ENCODE data around the gene ZP2. TPM values are rescaled to one million over a fixed set of nuclear protein-coding genes. Genes with fewer than 3 reads are reported as not detected.

Gene ZP2
- total and polyA plus RNA-seq, 9 of the 15 experiments (the other 6 are each of a cell fraction or from before 2014, with no cell fraction given), result not detected

GRCh38 chr16:21203155-21203797, 8.1 kb downstream of the ZP2 start (continued):
- TF ChIP-seq CHAMP1 (IDR thresholded peaks at IDR 0.05) (no peak), PBX2 (CRISPR knock-in tag; IDR thresholded peaks at IDR 0.05; ENCODE audit: low read depth) (no peak), PBX2 (tag; conservative IDR thresholded peaks at IDR 0.05; ENCODE audit: low read depth) (peak; percentile 78), NCOA6 (IDR thresholded peaks at IDR 0.05) (no peak), RCOR1 (IDR thresholded peaks at IDR 0.05; ENCODE audit: borderline replicate concordance in 1 of 2, low read depth in 2 of 2, low read length in 2 of 2) (peak in 1 of 2 experiments; percentile 67; a peak in 2 of 4 replicates), HDAC3 (IDR thresholded peaks at IDR 0.05; ENCODE audit: borderline replicate concordance, partially characterized antibody) (no peak), IFI16 (CRISPR knock-in tag; IDR thresholded peaks at IDR 0.05) (no peak), ZNF512 (tag; IDR thresholded peaks at IDR 0.05) (no peak), ATF4 (CRISPR knock-in tag; IDR thresholded peaks at IDR 0.05) (no peak), MEIS2 (IDR thresholded peaks at IDR 0.05; ENCODE audit: partially characterized antibody) (peak; percentile 85), ZNF280A (IDR thresholded peaks at IDR 0.05; ENCODE audit: low read depth, partially characterized antibody) (no peak), KDM5B (IDR thresholded peaks at IDR 0.05; ENCODE audit: insufficient replicate concordance, low read depth, low read length) (no peak), GTF2E2 (tag; IDR thresholded peaks at IDR 0.05) (no peak), ZFPM2 (CRISPR knock-in tag; IDR thresholded peaks at IDR 0.05) (no peak), CREB5 (CRISPR knock-in tag; IDR thresholded peaks at IDR 0.05) (no peak), SREBF2 (CRISPR knock-in tag; IDR thresholded peaks at IDR 0.05) (no peak), ZNF384 (IDR thresholded peaks at IDR 0.05; ENCODE audit: low read depth, low read length) (no peak)
